Heart left ventricle (tissue), 13 donors: ENCODE results near the gene ARL8A.

Experiments
- POLR2A ChIP-seq, 2 donors: fragments of 450-650 bp; IDR thresholded peaks; one replicate each; pipeline ENCODE4 v1.6.1; 2017; ENCODE audit warnings: antibody characterized with exemption in 2 of 2, mild to moderate bottlenecking in 2 of 2, moderate library complexity in 2 of 2
- TF ChIP-seq, protein P1 (sequence below), 12 donors: fragments of 200-600 bp; sonication (generic) in 4 of 12; IDR thresholded peaks; one replicate each; pipeline versions ENCODE4 v1.5.0 to v1.8.0; 2018 to 2022; ENCODE audit warnings: antibody characterized with exemption in 12 of 12, mild to moderate bottlenecking in 5 of 12
- donor health status: ischemic (EF 13 %, LVEDD 7.1; RV severe dilation, severe dysfunction).
- donor health status: DM: no; HTN: yes; CAD: no.
- donor health status: DM: no; HTN: no; CAD: no.
- donor health status: ischemic (EF 25% LVEDD 6.9; RV normal size, moderate dysfunction).
- donor health status: ischemic (EF 25% LVEDD 5.7; RV mildly dilated, moderate dysfunction).
- donor health status: ischemic (EF 35%, LVEDD 5.7; RV mildly dilated, moderate dysfunction).
- donor health status: nonischemic (EF 11% LVEDD 7.7; RV severe dilation, severe dysfunction).
- donor health status: DM: yes; HTN: yes; CAD: no.
- donor health status: PGD.
- donor health status: ischemic (EF 29% LVEDD 5.4; RV normal size, mild dysfunction).
- donor health status: nonischemic (EF 23%, LVEDD 6.1; RV moderate dilation, normal function).

DNA sequence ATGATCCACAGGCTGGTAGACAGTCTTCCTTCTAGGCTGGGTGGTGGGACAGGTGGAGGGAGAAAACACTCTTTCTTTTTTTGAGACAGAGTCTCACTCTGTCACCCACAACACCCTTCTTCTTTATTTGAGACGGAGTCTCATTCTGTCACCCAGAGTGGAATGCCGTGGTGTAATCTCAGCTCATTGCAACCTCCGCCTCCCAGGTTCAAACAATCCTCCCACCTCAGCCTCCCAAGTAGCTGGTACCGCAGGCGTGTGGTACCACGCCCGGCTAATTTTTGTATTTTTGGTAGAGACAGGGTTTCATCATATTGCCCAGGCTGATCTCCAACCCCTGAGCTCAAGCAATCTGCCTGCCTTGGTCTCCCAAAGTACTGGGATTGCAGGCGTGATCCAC lies 18.9 kb downstream of the ARL8A start:
- TF ChIP-seq, protein P1, sequence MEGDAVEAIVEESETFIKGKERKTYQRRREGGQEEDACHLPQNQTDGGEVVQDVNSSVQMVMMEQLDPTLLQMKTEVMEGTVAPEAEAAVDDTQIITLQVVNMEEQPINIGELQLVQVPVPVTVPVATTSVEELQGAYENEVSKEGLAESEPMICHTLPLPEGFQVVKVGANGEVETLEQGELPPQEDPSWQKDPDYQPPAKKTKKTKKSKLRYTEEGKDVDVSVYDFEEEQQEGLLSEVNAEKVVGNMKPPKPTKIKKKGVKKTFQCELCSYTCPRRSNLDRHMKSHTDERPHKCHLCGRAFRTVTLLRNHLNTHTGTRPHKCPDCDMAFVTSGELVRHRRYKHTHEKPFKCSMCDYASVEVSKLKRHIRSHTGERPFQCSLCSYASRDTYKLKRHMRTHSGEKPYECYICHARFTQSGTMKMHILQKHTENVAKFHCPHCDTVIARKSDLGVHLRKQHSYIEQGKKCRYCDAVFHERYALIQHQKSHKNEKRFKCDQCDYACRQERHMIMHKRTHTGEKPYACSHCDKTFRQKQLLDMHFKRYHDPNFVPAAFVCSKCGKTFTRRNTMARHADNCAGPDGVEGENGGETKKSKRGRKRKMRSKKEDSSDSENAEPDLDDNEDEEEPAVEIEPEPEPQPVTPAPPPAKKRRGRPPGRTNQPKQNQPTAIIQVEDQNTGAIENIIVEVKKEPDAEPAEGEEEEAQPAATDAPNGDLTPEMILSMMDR (IDR thresholded peaks at IDR 0.05), result no peak
- TF ChIP-seq POLR2A (IDR thresholded peaks at IDR 0.05), result no peak
